Measurements from ENCODE around the gene FARS2.

DNA sequence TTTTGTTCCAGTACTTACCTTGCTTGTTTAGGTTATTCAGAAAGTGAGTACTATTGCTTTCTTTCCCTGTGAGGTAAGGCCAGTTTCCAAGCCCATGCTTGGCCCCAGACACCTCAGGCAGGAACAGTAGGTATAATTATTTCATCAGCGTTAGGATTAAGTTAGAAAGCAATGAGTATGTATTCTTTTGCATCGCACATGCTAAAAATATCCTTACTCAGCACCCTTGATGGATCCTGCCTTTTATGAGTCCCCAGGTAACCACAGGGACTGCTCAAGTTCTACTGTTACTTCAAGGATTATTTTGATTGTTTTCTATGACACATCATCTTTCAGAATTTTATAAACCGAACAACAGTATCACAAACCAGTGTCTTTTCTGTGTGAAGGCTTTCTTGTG lies 128.9 kb downstream of the FARS2 start:
- TF ChIP-seq KLF16 (tag by site-specific recombination; IDR thresholded peaks at IDR 0.05) (no peak), ZNF184 (tag by site-specific recombination; IDR thresholded peaks at IDR 0.05) (no peak), ZBTB7A (tag by site-specific recombination; IDR thresholded peaks at IDR 0.05; ENCODE audit: low read depth) (no peak), ZFP41 (tag by site-specific recombination; IDR thresholded peaks at IDR 0.05; ENCODE audit: borderline replicate concordance) (no peak)
- TF ChIP-seq, protein P1, sequence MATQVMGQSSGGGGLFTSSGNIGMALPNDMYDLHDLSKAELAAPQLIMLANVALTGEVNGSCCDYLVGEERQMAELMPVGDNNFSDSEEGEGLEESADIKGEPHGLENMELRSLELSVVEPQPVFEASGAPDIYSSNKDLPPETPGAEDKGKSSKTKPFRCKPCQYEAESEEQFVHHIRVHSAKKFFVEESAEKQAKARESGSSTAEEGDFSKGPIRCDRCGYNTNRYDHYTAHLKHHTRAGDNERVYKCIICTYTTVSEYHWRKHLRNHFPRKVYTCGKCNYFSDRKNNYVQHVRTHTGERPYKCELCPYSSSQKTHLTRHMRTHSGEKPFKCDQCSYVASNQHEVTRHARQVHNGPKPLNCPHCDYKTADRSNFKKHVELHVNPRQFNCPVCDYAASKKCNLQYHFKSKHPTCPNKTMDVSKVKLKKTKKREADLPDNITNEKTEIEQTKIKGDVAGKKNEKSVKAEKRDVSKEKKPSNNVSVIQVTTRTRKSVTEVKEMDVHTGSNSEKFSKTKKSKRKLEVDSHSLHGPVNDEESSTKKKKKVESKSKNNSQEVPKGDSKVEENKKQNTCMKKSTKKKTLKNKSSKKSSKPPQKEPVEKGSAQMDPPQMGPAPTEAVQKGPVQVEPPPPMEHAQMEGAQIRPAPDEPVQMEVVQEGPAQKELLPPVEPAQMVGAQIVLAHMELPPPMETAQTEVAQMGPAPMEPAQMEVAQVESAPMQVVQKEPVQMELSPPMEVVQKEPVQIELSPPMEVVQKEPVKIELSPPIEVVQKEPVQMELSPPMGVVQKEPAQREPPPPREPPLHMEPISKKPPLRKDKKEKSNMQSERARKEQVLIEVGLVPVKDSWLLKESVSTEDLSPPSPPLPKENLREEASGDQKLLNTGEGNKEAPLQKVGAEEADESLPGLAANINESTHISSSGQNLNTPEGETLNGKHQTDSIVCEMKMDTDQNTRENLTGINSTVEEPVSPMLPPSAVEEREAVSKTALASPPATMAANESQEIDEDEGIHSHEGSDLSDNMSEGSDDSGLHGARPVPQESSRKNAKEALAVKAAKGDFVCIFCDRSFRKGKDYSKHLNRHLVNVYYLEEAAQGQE (tag by site-specific recombination; IDR thresholded peaks at IDR 0.05), result no peak
- TF ChIP-seq, protein P2, sequence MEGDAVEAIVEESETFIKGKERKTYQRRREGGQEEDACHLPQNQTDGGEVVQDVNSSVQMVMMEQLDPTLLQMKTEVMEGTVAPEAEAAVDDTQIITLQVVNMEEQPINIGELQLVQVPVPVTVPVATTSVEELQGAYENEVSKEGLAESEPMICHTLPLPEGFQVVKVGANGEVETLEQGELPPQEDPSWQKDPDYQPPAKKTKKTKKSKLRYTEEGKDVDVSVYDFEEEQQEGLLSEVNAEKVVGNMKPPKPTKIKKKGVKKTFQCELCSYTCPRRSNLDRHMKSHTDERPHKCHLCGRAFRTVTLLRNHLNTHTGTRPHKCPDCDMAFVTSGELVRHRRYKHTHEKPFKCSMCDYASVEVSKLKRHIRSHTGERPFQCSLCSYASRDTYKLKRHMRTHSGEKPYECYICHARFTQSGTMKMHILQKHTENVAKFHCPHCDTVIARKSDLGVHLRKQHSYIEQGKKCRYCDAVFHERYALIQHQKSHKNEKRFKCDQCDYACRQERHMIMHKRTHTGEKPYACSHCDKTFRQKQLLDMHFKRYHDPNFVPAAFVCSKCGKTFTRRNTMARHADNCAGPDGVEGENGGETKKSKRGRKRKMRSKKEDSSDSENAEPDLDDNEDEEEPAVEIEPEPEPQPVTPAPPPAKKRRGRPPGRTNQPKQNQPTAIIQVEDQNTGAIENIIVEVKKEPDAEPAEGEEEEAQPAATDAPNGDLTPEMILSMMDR (tag by site-specific recombination; IDR thresholded peaks at IDR 0.05), result no peak
